Measurements from ENCODE around the gene INPP5D. TPM values are rescaled to one million over a fixed set of nuclear protein-coding genes. Genes with fewer than 3 reads are reported as not detected.

The INPP5D gene
- total RNA-seq, 4 donors from 2014 or later: 7.8 to 40.4 (median 26.1) TPM

DNA sequence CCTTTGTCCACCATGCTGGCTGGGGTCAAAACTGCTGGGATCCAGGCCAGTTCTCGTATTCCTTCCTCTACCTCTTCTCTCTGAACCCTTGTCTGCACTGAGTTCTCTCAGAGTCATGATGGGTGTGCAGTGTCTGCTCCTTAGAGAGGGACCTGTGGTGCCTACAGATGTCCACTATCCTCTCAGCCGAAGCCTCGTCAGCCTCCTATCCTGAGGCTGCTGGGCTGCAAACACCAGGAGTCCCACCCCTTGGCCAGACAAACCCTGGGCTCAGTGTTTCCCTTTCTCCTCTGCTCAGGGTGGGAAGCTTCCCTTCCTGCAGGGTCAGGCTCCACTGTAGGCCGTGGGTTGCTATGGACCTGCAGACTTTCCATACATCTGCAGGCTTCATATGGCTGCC is 2.3 kb downstream of the INPP5D start:
- in situ Hi-C loops (cut with MboI; ENCODE audit: low pct_ligation_motif_present in 1 of 4, low pct_unique_long_range_greater_than_20kb in 1 of 4, low sequenced_read_pairs in 3 of 4) (no loop called here), intact Hi-C loops (cut with DNase I; ENCODE audit: low total_unique reads) (no loop called here)
- peak overlapping the region; percentile 71 to 85 (median 82) for H3K27ac ChIP-seq
- no peaks in the 10 kb centered on the region for H3K9me3 ChIP-seq
- peak overlapping the region in 3 of 4 donors; percentile 29 to 56 (median 37) for H3K4me3 ChIP-seq
- H3K4me1 ChIP-seq: peaks cover 0 to 37% (median 9%) of the 10 kb centered on the region in 4 donors
- no peak for TF ChIP-seq EP300 (IDR thresholded peaks at IDR 0.05; ENCODE audit: low read depth)
- TF ChIP-seq POLR2A (IDR thresholded peaks at IDR 0.05): no peak
- TF ChIP-seq, protein P1, sequence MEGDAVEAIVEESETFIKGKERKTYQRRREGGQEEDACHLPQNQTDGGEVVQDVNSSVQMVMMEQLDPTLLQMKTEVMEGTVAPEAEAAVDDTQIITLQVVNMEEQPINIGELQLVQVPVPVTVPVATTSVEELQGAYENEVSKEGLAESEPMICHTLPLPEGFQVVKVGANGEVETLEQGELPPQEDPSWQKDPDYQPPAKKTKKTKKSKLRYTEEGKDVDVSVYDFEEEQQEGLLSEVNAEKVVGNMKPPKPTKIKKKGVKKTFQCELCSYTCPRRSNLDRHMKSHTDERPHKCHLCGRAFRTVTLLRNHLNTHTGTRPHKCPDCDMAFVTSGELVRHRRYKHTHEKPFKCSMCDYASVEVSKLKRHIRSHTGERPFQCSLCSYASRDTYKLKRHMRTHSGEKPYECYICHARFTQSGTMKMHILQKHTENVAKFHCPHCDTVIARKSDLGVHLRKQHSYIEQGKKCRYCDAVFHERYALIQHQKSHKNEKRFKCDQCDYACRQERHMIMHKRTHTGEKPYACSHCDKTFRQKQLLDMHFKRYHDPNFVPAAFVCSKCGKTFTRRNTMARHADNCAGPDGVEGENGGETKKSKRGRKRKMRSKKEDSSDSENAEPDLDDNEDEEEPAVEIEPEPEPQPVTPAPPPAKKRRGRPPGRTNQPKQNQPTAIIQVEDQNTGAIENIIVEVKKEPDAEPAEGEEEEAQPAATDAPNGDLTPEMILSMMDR (IDR thresholded peaks at IDR 0.05): no peak
- no peak for TF ChIP-seq POLR2AphosphoS5 (IDR thresholded peaks at IDR 0.05)
- WGBS, 2 donors (ENCODE audit: low coverage in 1 of 2): 59% methylated on average over 4 of the region's 4 CpGs; no CpG with 5 or more reads in 1 of the 2 donors
- no peaks in the 10 kb centered on the region for H3K27me3 ChIP-seq
- no peaks in the 10 kb centered on the region for H3K36me3 ChIP-seq
- DNase-seq: no peak

DNA sequence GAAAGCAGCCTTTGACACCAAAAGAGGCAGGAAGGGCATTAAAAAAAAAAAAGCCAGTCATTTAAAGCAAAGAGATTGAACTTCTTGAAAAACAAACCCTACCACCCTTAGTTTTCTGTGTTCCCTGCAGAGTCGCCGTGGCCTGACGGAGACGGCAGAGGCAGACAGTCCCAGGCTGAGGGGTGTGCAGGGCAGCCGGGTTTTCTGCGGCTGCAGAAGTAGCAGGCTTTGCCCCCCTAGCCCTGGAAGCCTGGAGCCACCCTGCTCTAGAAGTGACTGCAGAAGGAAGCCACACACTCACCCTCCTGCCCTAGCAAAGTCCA is 2.8 kb downstream of the INPP5D start:
- 50 to 86% methylated on average over 6 of the region's 6 CpGs for WGBS, 2 donors (ENCODE audit: low coverage in 1 of 2)
- intact Hi-C loops (cut with DNase I; ENCODE audit: low total_unique reads) (no loop called here), in situ Hi-C loops (cut with MboI; ENCODE audit: low pct_ligation_motif_present in 1 of 4, low pct_unique_long_range_greater_than_20kb in 1 of 4, low sequenced_read_pairs in 3 of 4) (no loop called here)
- no peaks in the 10 kb centered on the region for H3K27me3 ChIP-seq
- DNase-seq: no peak
- no peaks in the 10 kb centered on the region for H3K9me3 ChIP-seq
- H3K4me3 ChIP-seq: peak overlapping the region in 1 of 4 donors; percentile 56
- H3K36me3 ChIP-seq: no peaks in the 10 kb centered on the region
- TF ChIP-seq POLR2AphosphoS5 (IDR thresholded peaks at IDR 0.05) (no peak), EP300 (IDR thresholded peaks at IDR 0.05; ENCODE audit: low read depth) (no peak), POLR2A (IDR thresholded peaks at IDR 0.05) (no peak)
- TF ChIP-seq, protein P1 (IDR thresholded peaks at IDR 0.05): no peak
- peaks cover 0 to 37% (median 9%) of the 10 kb centered on the region in 4 donors for H3K4me1 ChIP-seq
- peak overlapping the region; percentile 71 to 85 (median 82) for H3K27ac ChIP-seq

DNA sequence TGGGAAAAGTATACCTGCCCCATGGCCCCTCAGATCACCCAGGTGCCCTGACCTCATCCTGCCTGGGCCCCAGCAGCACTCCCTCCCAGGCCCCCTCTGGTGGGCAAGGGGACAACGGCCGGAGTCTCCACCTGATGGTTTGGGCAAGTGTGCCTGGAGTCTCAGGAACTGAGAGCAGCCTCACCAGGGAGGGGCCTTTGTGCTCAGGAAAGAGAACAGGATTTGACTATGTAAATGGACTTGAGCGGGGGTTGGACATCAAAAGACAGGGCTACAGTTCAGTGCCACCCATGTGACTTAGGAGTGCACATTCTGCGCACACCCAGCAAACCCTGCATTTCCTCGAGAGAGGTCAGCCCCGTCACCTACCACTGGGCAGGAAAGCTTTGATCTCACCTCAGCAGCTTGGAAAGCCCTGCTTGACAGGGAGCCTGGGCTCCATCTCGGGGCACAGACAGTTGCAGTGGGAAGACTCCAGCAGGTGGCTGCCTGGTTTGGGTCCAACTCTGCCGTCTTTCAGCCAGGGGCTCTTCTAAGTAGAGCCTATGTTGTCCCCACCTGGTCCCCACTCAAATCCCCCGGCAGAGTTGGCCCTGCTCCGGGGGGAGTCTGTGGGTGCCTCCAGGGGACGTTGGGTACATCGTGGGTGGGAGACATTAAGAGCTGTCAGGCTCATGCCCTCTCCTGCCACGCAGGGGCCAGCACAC is 3.3 kb downstream of the INPP5D start:
- intact Hi-C loops (cut with DNase I; ENCODE audit: low total_unique reads) (no loop called here), in situ Hi-C loops (cut with MboI; ENCODE audit: low pct_ligation_motif_present in 1 of 4, low pct_unique_long_range_greater_than_20kb in 1 of 4, low sequenced_read_pairs in 3 of 4) (no loop called here)
- Histone ChIP-seq H3K27me3 (no peaks in the 10 kb centered on the region), H3K9me3 (no peaks in the 10 kb centered on the region), H3K27ac (peak overlapping the region; percentile 71 to 85 (median 82)), H3K4me1 (peaks cover 0 to 37% (median 9%) of the 10 kb centered on the region in 4 donors), H3K36me3 (no peaks in the 10 kb centered on the region), H3K4me3 (peak overlapping the region in 1 of 4 donors; percentile 56)
- WGBS, 2 donors (ENCODE audit: low coverage in 1 of 2): 59% methylated on average over 12 of the region's 13 CpGs; no CpG with 5 or more reads in 1 of the 2 donors
- no peak for TF ChIP-seq EP300 (IDR thresholded peaks at IDR 0.05; ENCODE audit: low read depth)
- peak; percentile 11 to 59 (median 42) for TF ChIP-seq POLR2AphosphoS5 (IDR thresholded peaks at IDR 0.05)
- peak; percentile 65 for DNase-seq

DNA sequence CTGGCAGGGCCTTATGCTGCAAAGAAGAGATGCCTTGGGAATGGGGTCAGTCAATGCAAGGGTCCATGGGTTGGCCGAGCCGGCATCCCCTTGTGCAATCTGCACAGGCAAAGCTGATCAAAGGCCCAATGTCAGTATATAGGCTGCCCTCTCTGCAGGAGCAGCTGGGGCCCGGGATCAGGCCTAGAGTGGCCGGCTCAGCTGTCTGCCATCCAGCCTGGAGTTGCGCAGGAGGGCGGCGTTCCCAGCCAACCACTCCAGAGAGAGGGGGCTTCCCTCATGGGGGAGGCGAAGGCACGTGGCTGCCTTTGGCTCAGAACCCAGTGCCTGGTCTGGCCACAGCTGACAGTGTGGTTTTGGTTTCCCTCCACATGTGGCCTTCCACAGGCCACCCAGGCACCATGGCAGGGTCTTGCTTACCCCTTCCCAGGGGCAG is 3.9 kb downstream of the INPP5D start:
- Histone ChIP-seq H3K4me3 (no peak overlapping the region), H3K36me3 (no peaks in the 10 kb centered on the region), H3K27ac (peak overlapping the region; percentile 10 to 83 (median 68)), H3K4me1 (peaks cover 0 to 41% (median 9%) of the 10 kb centered on the region in 4 donors), H3K27me3 (no peaks in the 10 kb centered on the region), H3K9me3 (no peaks in the 10 kb centered on the region)
- 80% methylated on average over 9 of the region's 9 CpGs; no CpG with 5 or more reads in 1 of the 2 donors for WGBS, 2 donors (ENCODE audit: low coverage in 1 of 2)
- intact Hi-C loops (cut with DNase I; ENCODE audit: low total_unique reads) (no loop called here), in situ Hi-C loops (cut with MboI; ENCODE audit: low pct_ligation_motif_present in 1 of 4, low pct_unique_long_range_greater_than_20kb in 1 of 4, low sequenced_read_pairs in 3 of 4) (no loop called here)
- no peak for DNase-seq
- TF ChIP-seq POLR2A (IDR thresholded peaks at IDR 0.05) (no peak), POLR2AphosphoS5 (IDR thresholded peaks at IDR 0.05) (no peak), EP300 (IDR thresholded peaks at IDR 0.05; ENCODE audit: low read depth) (no peak)
- TF ChIP-seq, protein P1 (IDR thresholded peaks at IDR 0.05): no peak

Data from transverse colon (tissue), 4 donors.